HepG2 (cell line): ENCODE measurements around the gene CMPK1. TPM values are rescaled to one million over a fixed set of nuclear protein-coding genes. Genes with fewer than 3 reads are reported as not detected.

Experiments used
- ATAC-seq: fragments of 200-7000 bp; cut with Tn5 transposase; 3 replicates; pipeline ENCODE4 v1.9.1; 2020; ENCODE audit warnings: mild to moderate bottlenecking, moderate library complexity
- BruUV-seq: library from RNA; stranded (reverse); fragments of 400-500 nt; replicated peaks from 2 replicates; lab custom pipeline; 2021; lab: Mats Ljungman, UMichigan
- CTCF ChIA-PET: fragments of 300-600 bp; formaldehyde crosslinking; extraction: SDS; loops from one replicate; lab custom pipeline; 2021; ENCODE audit warnings: low total read pairs, inconsistent platforms, low intra/inter-chr PET ratio; lab: Yijun Ruan, JAX
- POLR2A ChIA-PET: fragments of 350-600 bp; sonication (Branson Sonifier 250); formaldehyde crosslinking; loops from one replicate; lab custom pipeline; 2020; ENCODE audit warnings: antibody characterized with exemption, inconsistent platforms; lab: Yijun Ruan, JAX
- DNase-seq: peaks from one replicate; pipeline ENCODE4 v3.0.0-alpha.2; 2015; ENCODE audit warnings: low spot score
- FAIRE-seq: peaks from 3 replicates; lab custom pipeline; 2011; peaks lifted over from hg19 to GRCh38; lab: Jason Lieb, UNC
- H2AFZ ChIP-seq: one replicate; pipeline ENCODE4 v1.6.1; 2011; ENCODE audit warnings: low read length, inconsistent platforms
- H3K27ac ChIP-seq: fragments of 300-600 bp; 3 replicates; pipeline ENCODE4 v1.8.0; 2011; ENCODE audit warnings: mixed run types, mild to moderate bottlenecking, mixed read lengths, low read length, inconsistent platforms; ENCODE audit not compliant: insufficient read depth; ENCODE audit errors: extremely low read length
- H3K27me3 ChIP-seq, 2 experiments: fragments of 200-600 bp in 1 of 2; 2 replicates in 1 of 2; 3 replicates in 1 of 2; pipeline versions ENCODE4 v1.6.0 to v1.8.0; 2011; ENCODE audit warnings: low read length in 2 of 2, mild to moderate bottlenecking in 2 of 2, moderate library complexity in 2 of 2, inconsistent platforms in 1 of 2; ENCODE audit not compliant: insufficient read depth in 2 of 2, control insufficient read depth in 1 of 2
- H3K36me3 ChIP-seq, 2 experiments: fragments of 200-600 bp in 1 of 2; replicated peaks in 1 of 2; 2 replicates in 1 of 2; 3 replicates in 1 of 2; pipeline versions ENCODE4 v1.5.1 to v1.8.0; 2011; ENCODE audit warnings: low read length in 2 of 2, inconsistent platforms in 1 of 2; ENCODE audit not compliant: insufficient read depth in 2 of 2, control insufficient read depth in 1 of 2
- H3K4me1 ChIP-seq: 2 replicates; pipeline ENCODE4 v1.5.1; 2012; ENCODE audit warnings: low read length, inconsistent platforms; ENCODE audit not compliant: insufficient read depth
- H3K4me2 ChIP-seq: 2 replicates; pipeline ENCODE4 v1.6.0; 2011; ENCODE audit warnings: low read depth, low read length, inconsistent platforms
- H3K4me3 ChIP-seq, 3 experiments: fragments of 200-600 bp in 1 of 3; sonication (generic), shearing (Covaris generic) in 1 of 3; replicated peaks in 1 of 3; 2 replicates each; pipeline ENCODE4 v1.5.1; 2011 to 2016; ENCODE audit warnings: low read length in 3 of 3, inconsistent platforms in 2 of 3, low read depth in 2 of 3, mild to moderate bottlenecking in 2 of 3, control low read depth in 1 of 3, mixed read lengths in 1 of 3; ENCODE audit not compliant: insufficient read depth in 1 of 3
- H3K79me2 ChIP-seq: one replicate; pipeline ENCODE4 v1.6.1; 2011; ENCODE audit warnings: low read length, inconsistent platforms; ENCODE audit not compliant: insufficient read depth
- H3K9ac ChIP-seq: 2 replicates; pipeline ENCODE4 v1.6.0; 2011; ENCODE audit warnings: mild to moderate bottlenecking, low read depth, low read length, inconsistent platforms; ENCODE audit not compliant: insufficient read depth
- H3K9me3 ChIP-seq: 2 replicates; pipeline ENCODE4 v1.5.1; 2012; ENCODE audit warnings: mild to moderate bottlenecking, low read length
- H4K20me1 ChIP-seq: 2 replicates; pipeline ENCODE4 v1.6.0; 2011; ENCODE audit warnings: inconsistent platforms, mild to moderate bottlenecking, low read length, moderate library complexity; ENCODE audit not compliant: insufficient read depth
- HIVEP1 ChIP-seq: sonication (generic); formaldehyde crosslinking; IDR thresholded peaks from 2 replicates; pipeline ENCODE4 v1.4.0; 2020; ENCODE audit warnings: mild to moderate bottlenecking, missing genetic modification reagents
- KDM6A ChIP-seq: IDR thresholded peaks from 2 replicates; pipeline ENCODE4 v1.6.1; 2016; ENCODE audit warnings: low read depth
- MXI1 ChIP-seq: IDR thresholded peaks from 3 replicates; pipeline ENCODE4 v1.6.1; 2012; ENCODE audit warnings: low read depth, low read length, inconsistent platforms, borderline replicate concordance
- NPAS2 ChIP-seq: sonication (generic); formaldehyde crosslinking; IDR thresholded peaks from 2 replicates; pipeline ENCODE4 v1.8.0; 2022; ENCODE audit warnings: mild to moderate bottlenecking, missing genetic modification reagents, borderline replicate concordance
- NRL ChIP-seq: sonication (generic); formaldehyde crosslinking; IDR thresholded peaks from 2 replicates; pipeline ENCODE4 v1.5.0; 2020; ENCODE audit warnings: missing genetic modification reagents, mild to moderate bottlenecking, moderate library complexity, borderline replicate concordance
- SMC3 ChIP-seq: IDR thresholded peaks from 2 replicates; pipeline ENCODE4 v1.6.1; 2011; ENCODE audit warnings: low read length, improper control_type of control experiment
- SP1 ChIP-seq, 2 experiments: fragments of 450-650 bp in 1 of 2; sonication (generic) in 1 of 2; formaldehyde crosslinking in 1 of 2; IDR thresholded peaks; 2 replicates each; pipeline versions ENCODE4 v1.4.0 to v1.6.1; 2016 to 2020; ENCODE audit warnings: missing genetic modification reagents in 1 of 2
- TBX2 ChIP-seq: sonication (generic); formaldehyde crosslinking; IDR thresholded peaks from 2 replicates; pipeline ENCODE4 v1.5.0; 2020; ENCODE audit warnings: missing genetic modification reagents, mild to moderate bottlenecking, borderline replicate concordance
- TGIF2 ChIP-seq: IDR thresholded peaks from 2 replicates; pipeline ENCODE4 v1.6.1; 2016; ENCODE audit warnings: control low read depth, missing compliant biosample characterization
- ZNF121 ChIP-seq: sonication (generic); formaldehyde crosslinking; IDR thresholded peaks from 2 replicates; pipeline ENCODE4 v1.5.0; 2020; ENCODE audit warnings: mild to moderate bottlenecking, missing genetic modification reagents
- ZNF552 ChIP-seq: sonication (generic); formaldehyde crosslinking; IDR thresholded peaks from 2 replicates; pipeline ENCODE4 v1.9.0; 2022; ENCODE audit warnings: missing genetic modification reagents, mild to moderate bottlenecking, borderline replicate concordance
- ZNF709 ChIP-seq: sonication (generic); formaldehyde crosslinking; IDR thresholded peaks from 2 replicates; pipeline ENCODE4 v1.5.0; 2020; ENCODE audit warnings: mild to moderate bottlenecking, missing genetic modification reagents
- ZNF713 ChIP-seq: sonication (generic); formaldehyde crosslinking; IDR thresholded peaks from 2 replicates; pipeline ENCODE4 v1.4.0; 2020; ENCODE audit warnings: mild to moderate bottlenecking, missing genetic modification reagents
- WGBS: methylation state at CpG from one replicate; pipeline ENCODE4 v1.1.6; 2017; ENCODE audit warnings: low lambda C conversion rate; 5-methylcytosine and 5-hydroxymethylcytosine counted together
- in situ Hi-C: cut with HindIII; loops from 2 replicates; pipeline ENCODE4 v1.10.0; 2017; ENCODE audit warnings: low pct_unique_long_range_greater_than_20kb; ENCODE audit not compliant: extremely low pct_ligation_motif_present
- intact Hi-C: fragments of 100-400 bp; cut with micrococcal nuclease; formaldehyde crosslinking; loops from one replicate; pipeline ENCODE4 v1.10.0; 2022; ENCODE audit not compliant: unreplicated experiment
- polyA plus RNA-seq, 8 experiments: library from polyadenylated mRNA; depleted of rRNA in 3 of 8; stranded (reverse) in 7 of 8; unstranded in 1 of 8; fragments of >200 nt; fragmentation: Illumina TruSeq in 4 of 8; extraction: Trizol in 4 of 8; gene quantifications; 2 replicates each; pipeline versions ENCODE4 v1.2.1 to v1.2.3, GENCODE V29; 2011 to 2016; ENCODE audit warnings: low read depth in 4 of 8, missing spikeins in 1 of 8, mixed read lengths in 1 of 8; ENCODE audit not compliant: insufficient read depth in 1 of 8
- total RNA-seq, 5 experiments: library from RNA; depleted of rRNA; stranded (reverse); fragments of >200 nt; fragmentation: Illumina TruSeq; extraction: Trizol; gene quantifications; 2 replicates each; pipeline ENCODE4 v1.2.3, GENCODE V29; 2016; ENCODE audit warnings: low read depth in 1 of 5
- TF ChIP-seq, protein P1 (sequence below): sonication (generic); formaldehyde crosslinking; IDR thresholded peaks from 2 replicates; pipeline ENCODE4 v1.4.0; 2020; ENCODE audit warnings: low read depth, mild to moderate bottlenecking, missing genetic modification reagents
- TF ChIP-seq, protein P2 (sequence below): sonication (generic); formaldehyde crosslinking; IDR thresholded peaks from 2 replicates; pipeline ENCODE4 v1.8.1; 2022; ENCODE audit warnings: low read depth, mild to moderate bottlenecking, missing genetic modification reagents

Gene CMPK1
- total and polyA plus RNA-seq, 2 of the 13 experiments (the other 11 are each of a cell fraction or from before 2014, with no cell fraction given) = 38.3 to 92.0 TPM

DNA sequence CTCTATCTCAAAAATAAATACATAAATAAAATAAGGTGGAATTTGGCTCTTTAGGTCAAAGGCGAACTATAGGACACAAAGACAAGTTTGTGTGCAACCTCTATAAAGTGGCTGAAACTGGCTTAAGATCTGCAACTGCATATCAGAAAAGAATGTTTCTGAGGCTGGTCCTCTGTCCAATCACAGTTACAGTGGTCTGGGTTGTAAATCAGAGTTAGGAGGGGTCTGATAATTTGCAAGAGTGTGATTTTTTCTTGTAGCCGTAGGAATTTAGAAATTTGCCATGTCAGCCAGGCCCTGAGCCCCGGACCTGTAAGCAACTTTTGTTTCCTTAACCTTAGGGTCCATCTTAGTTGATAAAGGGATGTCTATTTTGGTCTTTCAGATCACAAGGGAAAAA is 27.8 kb downstream of the CMPK1 start:
- Histone ChIP-seq H4K20me1 (0 out of 2 replicates have a peak, but pooled peaks cover 3% of the 10 kb centered on the region), H3K4me1 (peaks cover 6% of the 10 kb centered on the region; the same call in 1 of the 2 replicates), H3K36me3 (no peaks in the 10 kb centered on the region; a peak in 2 of 5 replicates), H3K4me2 (no peak overlapping the region), H3K4me3 (no peak overlapping the region), H3K9me3 (no peaks in the 10 kb centered on the region), H3K79me2 (peaks cover 44% of the 10 kb centered on the region), H3K9ac (no peak overlapping the region), H2AFZ (no peak overlapping the region), H3K27ac (no peak overlapping the region), H3K27me3 (no peaks in the 10 kb centered on the region)
- POLR2A ChIA-PET = no interaction called here
- DNase-seq (no peak), ATAC-seq (no peak), FAIRE-seq (no peak)
- intact Hi-C loops = no loop called here
- 80% methylated on average over 3 of the region's 3 CpGs for WGBS
- no peak for TF ChIP-seq TBX2 (CRISPR knock-in tag)
- TF ChIP-seq SMC3 = no peak
- TF ChIP-seq ZNF713 (CRISPR knock-in tag) = no peak
- TF ChIP-seq NPAS2 (CRISPR knock-in tag) = no peak
- TF ChIP-seq ZNF709 = no peak
- CTCF ChIA-PET = no interaction called here
- no TSS peak for BruUV-seq
- in situ Hi-C loops = no loop called here

DNA sequence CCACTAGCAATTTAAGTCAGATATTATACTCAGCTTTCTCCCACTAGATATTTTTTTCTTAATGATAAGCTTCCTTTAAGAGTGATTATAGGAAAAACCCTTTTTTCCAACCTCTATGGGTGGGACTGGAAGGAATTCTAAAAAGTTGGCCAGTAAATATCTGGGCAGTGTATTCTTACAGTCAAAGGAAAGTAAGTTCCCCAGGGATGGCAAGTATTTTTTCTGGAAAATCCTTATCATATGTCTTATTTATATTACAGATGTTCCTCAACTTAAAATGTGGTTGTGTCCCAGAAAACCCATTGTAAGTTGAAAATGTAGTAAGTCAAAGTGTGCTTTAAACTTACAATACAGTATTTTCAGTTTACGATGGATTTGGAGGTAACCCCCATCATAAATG is 29.2 kb downstream of the CMPK1 start:
- intact Hi-C loops = no loop called here
- CTCF ChIA-PET = no interaction called here
- Histone ChIP-seq H3K79me2 (peaks cover 35% of the 10 kb centered on the region), H3K4me1 (no peaks in the 10 kb centered on the region), H3K9me3 (no peaks in the 10 kb centered on the region), H4K20me1 (0 out of 2 replicates have a peak, but pooled peaks cover 3% of the 10 kb centered on the region), H3K36me3 (no peaks in the 10 kb centered on the region; a peak in 2 of 5 replicates), H3K27ac (no peak overlapping the region), H3K9ac (no peak overlapping the region), H3K4me2 (no peak overlapping the region), H3K27me3 (no peaks in the 10 kb centered on the region), H3K4me3 (no peak overlapping the region), H2AFZ (no peak overlapping the region)
- FAIRE-seq (no peak), ATAC-seq (no peak), DNase-seq (no peak)
- no TSS peak for BruUV-seq
- in situ Hi-C loops = no loop called here
- POLR2A ChIA-PET = no interaction called here
- WGBS = 96% methylated on average over 1 of the region's 1 CpG
- TF ChIP-seq NRL (CRISPR knock-in tag) (no peak), MXI1 (no peak), TGIF2 (CRISPR knock-in tag) (no peak), SP1 (IDR thresholded peaks at IDR 0.05) (no peak), SP1 (CRISPR knock-in tag; IDR thresholded peaks at IDR 0.05) (no peak), ZNF121 (CRISPR knock-in tag) (no peak), HIVEP1 (CRISPR knock-in tag) (no peak), KDM6A (CRISPR knock-in tag) (no peak), ZNF552 (CRISPR knock-in tag) (no peak)
- TF ChIP-seq, protein P1, sequence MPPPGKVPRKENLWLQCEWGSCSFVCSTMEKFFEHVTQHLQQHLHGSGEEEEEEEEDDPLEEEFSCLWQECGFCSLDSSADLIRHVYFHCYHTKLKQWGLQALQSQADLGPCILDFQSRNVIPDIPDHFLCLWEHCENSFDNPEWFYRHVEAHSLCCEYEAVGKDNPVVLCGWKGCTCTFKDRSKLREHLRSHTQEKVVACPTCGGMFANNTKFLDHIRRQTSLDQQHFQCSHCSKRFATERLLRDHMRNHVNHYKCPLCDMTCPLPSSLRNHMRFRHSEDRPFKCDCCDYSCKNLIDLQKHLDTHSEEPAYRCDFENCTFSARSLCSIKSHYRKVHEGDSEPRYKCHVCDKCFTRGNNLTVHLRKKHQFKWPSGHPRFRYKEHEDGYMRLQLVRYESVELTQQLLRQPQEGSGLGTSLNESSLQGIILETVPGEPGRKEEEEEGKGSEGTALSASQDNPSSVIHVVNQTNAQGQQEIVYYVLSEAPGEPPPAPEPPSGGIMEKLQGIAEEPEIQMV (CRISPR knock-in tag) = no peak
- TF ChIP-seq, protein P2, sequence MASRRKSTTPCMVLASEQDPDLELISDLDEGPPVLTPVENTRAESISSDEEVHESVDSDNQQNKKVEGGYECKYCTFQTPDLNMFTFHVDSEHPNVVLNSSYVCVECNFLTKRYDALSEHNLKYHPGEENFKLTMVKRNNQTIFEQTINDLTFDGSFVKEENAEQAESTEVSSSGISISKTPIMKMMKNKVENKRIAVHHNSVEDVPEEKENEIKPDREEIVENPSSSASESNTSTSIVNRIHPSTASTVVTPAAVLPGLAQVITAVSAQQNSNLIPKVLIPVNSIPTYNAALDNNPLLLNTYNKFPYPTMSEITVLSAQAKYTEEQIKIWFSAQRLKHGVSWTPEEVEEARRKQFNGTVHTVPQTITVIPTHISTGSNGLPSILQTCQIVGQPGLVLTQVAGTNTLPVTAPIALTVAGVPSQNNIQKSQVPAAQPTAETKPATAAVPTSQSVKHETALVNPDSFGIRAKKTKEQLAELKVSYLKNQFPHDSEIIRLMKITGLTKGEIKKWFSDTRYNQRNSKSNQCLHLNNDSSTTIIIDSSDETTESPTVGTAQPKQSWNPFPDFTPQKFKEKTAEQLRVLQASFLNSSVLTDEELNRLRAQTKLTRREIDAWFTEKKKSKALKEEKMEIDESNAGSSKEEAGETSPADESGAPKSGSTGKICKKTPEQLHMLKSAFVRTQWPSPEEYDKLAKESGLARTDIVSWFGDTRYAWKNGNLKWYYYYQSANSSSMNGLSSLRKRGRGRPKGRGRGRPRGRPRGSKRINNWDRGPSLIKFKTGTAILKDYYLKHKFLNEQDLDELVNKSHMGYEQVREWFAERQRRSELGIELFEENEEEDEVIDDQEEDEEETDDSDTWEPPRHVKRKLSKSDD = no peak
